Stimulated activated naive B cell treated with anti-CD40 and anti-IgM and Interleukin-4, amounts not matched to agents 10 μg/mL and 1 μg/mL and 100 μg/mL, for 72 hours (primary cell): ENCODE measurements around the gene NAT9.

Source experiments
- ATAC-seq, 2 donors: fragments of 150-1000 bp; cut with Tn5 transposase; replicated peaks; 2 replicates each; pipeline ENCODE4 v1.10.0; 2021; ENCODE audit warnings: moderate library complexity in 1 of 2
- DNase-seq: peaks from one replicate; pipeline ENCODE4 v3.0.0; 2021
- H3K27ac Mint-ChIP-seq: one replicate; pipeline ENCODE4 v1.8.0; 2022; ENCODE audit warnings: mild to moderate bottlenecking, mixed read lengths
- H3K27me3 Mint-ChIP-seq, 2 donors: one replicate each; pipeline ENCODE4 v1.8.0; 2022; ENCODE audit warnings: mixed read lengths in 2 of 2
- H3K36me3 Mint-ChIP-seq, 2 donors: one replicate each; pipeline ENCODE4 v1.8.0; 2022; ENCODE audit warnings: mixed read lengths in 2 of 2, mild to moderate bottlenecking in 1 of 2
- H3K4me1 Mint-ChIP-seq, 2 donors: one replicate each; pipeline ENCODE4 v1.8.0; 2022; ENCODE audit warnings: mixed read lengths in 2 of 2, mild to moderate bottlenecking in 1 of 2
- H3K4me3 Mint-ChIP-seq, 2 donors: one replicate each; pipeline ENCODE4 v1.8.0; 2022; ENCODE audit warnings: mild to moderate bottlenecking in 2 of 2, mixed read lengths in 2 of 2, moderate library complexity in 1 of 2
- H3K9me3 Mint-ChIP-seq, 2 donors: one replicate each; pipeline ENCODE4 v1.8.0; 2022; ENCODE audit warnings: mixed read lengths in 2 of 2, mild to moderate bottlenecking in 1 of 2

Gene NAT9

GRCh38 chr17:74797824-74798223 is 21.7 kb upstream of the NAT9 start:
- peaks cover 66 to 78% of the 10 kb centered on the region in 2 donors for H3K36me3 Mint-ChIP-seq
- H3K4me1 Mint-ChIP-seq, result no peaks in the 10 kb centered on the region

GRCh38 chr17:74796866-74797265 is 20.7 kb upstream of the NAT9 start:
- Mint-ChIP-seq H3K27me3 (no peaks in the 10 kb centered on the region), H3K9me3 (no peaks in the 10 kb centered on the region), H3K36me3 (peaks cover 65 to 80% of the 10 kb centered on the region in 2 donors), H3K27ac (no peak overlapping the region), H3K4me1 (no peaks in the 10 kb centered on the region), H3K4me3 (no peak overlapping the region)
- DNase-seq, result no peak
- no peak for ATAC-seq

More at GRCh38 chr17:74797824-74798223, 21.7 kb upstream of the NAT9 start:
- ATAC-seq (no peak), DNase-seq (no peak)
- Mint-ChIP-seq H3K4me3 (no peak overlapping the region), H3K27ac (no peak overlapping the region), H3K27me3 (no peaks in the 10 kb centered on the region), H3K9me3 (no peaks in the 10 kb centered on the region)

GRCh38 chr17:74796211-74796610 is 20.1 kb upstream of the NAT9 start:
- no peaks in the 10 kb centered on the region for H3K27me3 Mint-ChIP-seq
- ATAC-seq, result no peak
- H3K36me3 Mint-ChIP-seq, result peaks cover 66 to 79% of the 10 kb centered on the region in 2 donors
- H3K4me1 Mint-ChIP-seq, result peaks cover 3 to 4% of the 10 kb centered on the region in 2 donors
- no peak overlapping the region for H3K4me3 Mint-ChIP-seq
- H3K9me3 Mint-ChIP-seq, result no peaks in the 10 kb centered on the region
- DNase-seq, result no peak
- H3K27ac Mint-ChIP-seq, result no peak overlapping the region

GRCh38 chr17:74795327-74796020 is 19.3 kb upstream of the NAT9 start:
- DNase-seq (no peak), ATAC-seq (no peak)
- Mint-ChIP-seq H3K27me3 (no peaks in the 10 kb centered on the region), H3K4me1 (peaks cover 4 to 10% of the 10 kb centered on the region in 2 donors), H3K9me3 (no peaks in the 10 kb centered on the region), H3K27ac (no peak overlapping the region), H3K36me3 (peaks cover 64 to 77% of the 10 kb centered on the region in 2 donors), H3K4me3 (no peak overlapping the region)

- ATAC-seq, result no peak
- Mint-ChIP-seq H3K36me3 (peaks cover 60 to 77% of the 10 kb centered on the region in 2 donors), H3K4me3 (no peak overlapping the region), H3K4me1 (peaks cover 8 to 11% of the 10 kb centered on the region in 2 donors), H3K27ac (no peak overlapping the region), H3K9me3 (no peaks in the 10 kb centered on the region), H3K27me3 (no peaks in the 10 kb centered on the region)
- no peak for DNase-seq
Measured at GRCh38 chr17:74792586-74793105, 16.5 kb upstream of the NAT9 start.

GRCh38 chr17:74790161-74791058 is 14.3 kb upstream of the NAT9 start:
- Mint-ChIP-seq H3K27me3 (no peaks in the 10 kb centered on the region), H3K36me3 (peaks cover 61 to 71% of the 10 kb centered on the region in 2 donors), H3K4me1 (peaks cover 16 to 21% of the 10 kb centered on the region in 2 donors), H3K9me3 (no peaks in the 10 kb centered on the region), H3K27ac (no peak overlapping the region), H3K4me3 (no peak overlapping the region)
- ATAC-seq, result no peak
- no peak for DNase-seq

GRCh38 chr17:74786431-74787055 is 10.4 kb upstream of the NAT9 start:
- no peak for ATAC-seq
- H3K4me1 Mint-ChIP-seq, result peaks cover 32 to 40% of the 10 kb centered on the region in 2 donors
- H3K27ac Mint-ChIP-seq, result no peak overlapping the region
- no peaks in the 10 kb centered on the region for H3K9me3 Mint-ChIP-seq
- peaks cover 65 to 71% of the 10 kb centered on the region in 2 donors for H3K36me3 Mint-ChIP-seq
- DNase-seq, result no peak
- no peaks in the 10 kb centered on the region for H3K27me3 Mint-ChIP-seq
- H3K4me3 Mint-ChIP-seq, result no peak overlapping the region

GRCh38 chr17:74785981-74786360 is 9.8 kb upstream of the NAT9 start:
- Mint-ChIP-seq H3K27me3 (no peaks in the 10 kb centered on the region), H3K4me3 (no peak overlapping the region), H3K27ac (no peak overlapping the region), H3K4me1 (peaks cover 31 to 43% of the 10 kb centered on the region in 2 donors), H3K36me3 (peaks cover 64 to 68% of the 10 kb centered on the region in 2 donors), H3K9me3 (no peaks in the 10 kb centered on the region)
- ATAC-seq (peak in 1 of 2 donors; percentile 31), DNase-seq (no peak)

GRCh38 chr17:74785096-74785980 is 9.2 kb upstream of the NAT9 start:
- H3K9me3 Mint-ChIP-seq, result no peaks in the 10 kb centered on the region
- no peak overlapping the region for H3K27ac Mint-ChIP-seq
- DNase-seq (no peak), ATAC-seq (no peak)
- H3K4me1 Mint-ChIP-seq, result peaks cover 36 to 43% of the 10 kb centered on the region in 2 donors
- no peaks in the 10 kb centered on the region for H3K27me3 Mint-ChIP-seq
- no peak overlapping the region for H3K4me3 Mint-ChIP-seq
- H3K36me3 Mint-ChIP-seq, result peaks cover 62 to 64% of the 10 kb centered on the region in 2 donors

GRCh38 chr17:74784125-74784810 is 8.1 kb upstream of the NAT9 start:
- ATAC-seq (no peak), DNase-seq (no peak)
- H3K36me3 Mint-ChIP-seq, result peaks cover 56 to 62% of the 10 kb centered on the region in 2 donors
- no peaks in the 10 kb centered on the region for H3K9me3 Mint-ChIP-seq
- H3K4me1 Mint-ChIP-seq, result peaks cover 44 to 54% of the 10 kb centered on the region in 2 donors
- H3K27ac Mint-ChIP-seq, result no peak overlapping the region
- H3K4me3 Mint-ChIP-seq, result no peak overlapping the region
- H3K27me3 Mint-ChIP-seq, result no peaks in the 10 kb centered on the region

GRCh38 chr17:74782571-74782970 is 6.4 kb upstream of the NAT9 start:
- Mint-ChIP-seq H3K4me1 (peaks cover 47 to 60% of the 10 kb centered on the region in 2 donors), H3K4me3 (no peak overlapping the region), H3K27me3 (no peaks in the 10 kb centered on the region), H3K27ac (no peak overlapping the region), H3K9me3 (no peaks in the 10 kb centered on the region), H3K36me3 (peaks cover 49 to 50% of the 10 kb centered on the region in 2 donors)
- DNase-seq (no peak), ATAC-seq (no peak)

GRCh38 chr17:74780443-74781238 is 4.5 kb upstream of the NAT9 start:
- Mint-ChIP-seq H3K9me3 (no peaks in the 10 kb centered on the region), H3K27ac (peak overlapping the region; percentile 48), H3K4me3 (no peak overlapping the region), H3K4me1 (peaks cover 50 to 68% of the 10 kb centered on the region in 2 donors), H3K27me3 (no peaks in the 10 kb centered on the region), H3K36me3 (peaks cover 42 to 44% of the 10 kb centered on the region in 2 donors)
- ATAC-seq (no peak), DNase-seq (no peak)
